Glomerular endothelial cell (primary cell): ENCODE measurements around the gene TYW1B. TPM values are rescaled to one million over a fixed set of nuclear protein-coding genes. Genes with fewer than 3 reads are reported as not detected.
"Not testable (repeated sequence)": the region's sequence is repeated elsewhere in the genome, so short reads cannot be mapped to it uniquely, and the experiment has no call there.

Experiments
- DNase-seq: peaks from one replicate; pipeline ENCODE4 v3.0.0-alpha.2; 2011; ENCODE audit warnings: low read depth, low spot score; ENCODE audit errors: extremely low read depth
- total RNA-seq: library from RNA; depleted of rRNA; stranded (reverse); fragments of >200 nt; gene quantifications from 2 replicates; pipeline ENCODE4 v1.2.3, GENCODE V29; 2015

The TYW1B gene
- total RNA-seq, 1 donor from 2014 or later = 1.3 TPM

DNA sequence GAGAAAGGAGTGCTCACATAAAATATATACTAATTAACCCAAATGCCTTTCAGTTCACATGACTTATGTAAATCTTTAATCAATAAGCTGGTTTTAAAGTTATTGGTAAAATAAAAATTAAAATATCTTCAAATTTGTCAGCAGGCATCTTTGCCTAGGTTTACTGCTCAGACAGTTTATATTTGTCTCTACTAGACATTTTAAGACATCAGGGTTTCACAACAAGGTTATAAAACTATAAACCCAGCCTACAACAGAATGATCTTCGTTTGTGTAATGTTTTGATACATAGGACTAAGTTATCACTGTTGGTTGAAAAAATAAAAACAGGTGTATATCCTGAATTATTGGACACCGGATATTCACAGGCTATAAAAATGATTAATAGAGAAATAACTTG lies 67.4 kb downstream of the TYW1B start:
- DNase-seq = no peak

DNA sequence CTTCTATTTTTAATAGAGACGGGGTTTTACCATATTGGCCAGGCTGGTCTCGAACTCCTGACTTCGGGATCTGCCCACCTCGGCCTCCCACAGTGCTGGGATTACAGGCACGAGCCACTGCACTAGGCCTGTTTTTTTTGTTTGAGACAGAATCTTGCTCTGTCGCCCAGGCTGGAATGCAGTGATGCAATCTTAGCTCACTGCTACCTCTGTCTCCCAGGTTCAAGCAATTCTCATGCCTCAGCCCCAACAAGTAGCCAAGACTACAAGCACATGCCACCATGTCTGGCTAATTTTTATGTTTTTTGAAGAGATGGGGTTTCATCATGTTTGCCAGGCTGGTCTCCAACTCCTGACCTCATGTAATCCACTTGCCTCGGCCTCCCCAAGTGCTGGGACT lies 73.7 kb downstream of the TYW1B start:
- DNase-seq = no peak

GRCh38 chr7:72753781-72754180 lies 74.2 kb downstream of the TYW1B start:
- no peak for DNase-seq

DNA sequence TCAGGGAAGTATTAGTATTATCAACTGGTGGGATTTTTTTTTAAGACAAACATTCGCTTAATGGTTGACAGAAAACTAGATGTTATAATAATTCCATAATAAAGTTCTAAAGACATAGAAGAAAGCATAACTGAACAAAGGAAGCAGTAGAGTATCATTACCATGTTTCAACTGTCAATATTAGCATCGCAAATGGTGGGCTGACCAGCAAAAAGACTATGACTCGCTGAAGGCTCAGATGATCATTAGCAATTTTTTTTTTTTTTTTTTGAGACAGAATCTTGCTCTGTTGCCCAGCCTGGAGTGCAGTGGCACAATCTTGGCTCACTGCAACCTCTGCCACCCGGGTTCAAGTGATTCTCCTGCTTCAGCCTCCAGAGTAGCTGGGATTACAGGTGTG lies 74.8 kb downstream of the TYW1B start:
- DNase-seq = not testable (repeated sequence)

DNA sequence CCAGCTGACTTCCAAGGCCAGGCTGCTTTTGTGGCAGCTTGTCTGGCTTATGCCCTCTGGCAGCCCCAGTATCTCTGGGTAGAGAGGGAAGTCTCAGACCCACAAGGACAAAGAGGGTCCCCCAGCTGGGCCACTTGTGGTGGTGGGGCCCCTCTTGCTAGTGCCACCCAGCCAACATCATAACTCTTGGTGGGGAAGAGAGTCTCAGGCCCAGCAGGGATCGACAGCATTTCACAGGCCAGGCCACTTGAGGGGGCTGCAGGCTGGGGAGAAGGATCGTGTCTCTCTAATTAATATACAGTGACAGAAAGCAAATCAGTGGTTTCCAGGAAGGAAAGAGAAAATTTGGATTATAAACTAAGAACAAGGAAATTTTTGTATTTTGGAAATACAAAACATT lies 76.0 kb downstream of the TYW1B start:
- DNase-seq = no peak

DNA sequence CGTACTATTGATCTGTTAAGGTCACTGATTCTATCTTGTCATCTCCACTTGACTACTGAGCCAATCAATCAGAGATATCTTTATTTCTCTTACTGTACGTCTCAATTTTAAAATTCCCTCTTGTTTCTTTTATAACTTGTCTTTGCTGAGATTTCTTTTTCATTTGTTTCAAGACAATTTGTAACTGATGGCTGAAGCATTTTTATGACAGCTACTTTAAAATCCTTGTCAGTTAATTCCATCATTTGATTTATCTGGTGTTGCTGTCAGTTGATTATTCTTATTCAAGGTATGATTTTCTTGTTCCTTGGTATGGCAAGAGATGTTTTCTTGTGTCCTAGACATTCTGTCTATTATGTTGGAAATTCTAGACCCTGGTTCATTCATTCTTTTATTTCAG lies 76.6 kb downstream of the TYW1B start:
- DNase-seq = no peak

DNA sequence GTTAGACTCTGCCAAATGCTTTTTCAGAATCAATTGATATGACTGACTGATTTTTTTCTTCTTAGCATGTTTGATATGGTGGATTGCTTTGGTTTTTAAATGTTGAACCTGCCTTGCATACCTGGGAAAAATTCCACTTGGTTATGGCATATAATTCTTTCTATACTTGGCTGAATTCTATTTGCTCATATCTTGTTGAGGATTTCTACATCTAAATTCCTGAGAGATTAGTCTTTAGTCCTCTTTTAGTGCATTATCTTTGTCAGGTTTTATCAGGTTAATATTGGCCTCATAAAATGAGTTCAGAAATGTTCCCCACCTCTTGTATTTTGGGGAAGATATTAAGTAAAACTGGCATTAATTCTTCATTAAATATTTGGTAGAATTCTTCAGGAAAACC lies 79.4 kb downstream of the TYW1B start:
- DNase-seq = not testable (repeated sequence)

- not testable (repeated sequence) for DNase-seq
These were observed 83.6 kb downstream of the TYW1B start for GRCh38 chr7:72744244-72744926.

DNA sequence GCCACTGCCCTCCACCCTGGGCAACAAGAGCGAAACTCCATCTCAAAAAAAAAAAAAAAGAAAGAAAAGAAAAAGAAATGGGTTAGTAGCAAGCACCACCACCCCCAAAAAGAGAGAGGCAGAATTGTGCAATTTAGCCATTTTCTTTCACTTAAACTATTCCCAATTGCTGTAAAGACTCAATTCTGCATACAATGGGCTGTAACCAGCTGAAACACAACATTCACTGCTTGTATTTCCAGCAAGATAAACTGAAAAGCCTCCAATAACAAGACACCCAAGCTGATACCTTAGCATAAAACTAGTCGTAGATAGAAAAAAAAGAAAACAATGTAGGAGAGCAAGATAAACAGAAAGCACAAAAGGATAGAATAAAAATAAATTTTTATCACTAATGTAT lies 84.2 kb downstream of the TYW1B start:
- not testable (repeated sequence) for DNase-seq

DNA sequence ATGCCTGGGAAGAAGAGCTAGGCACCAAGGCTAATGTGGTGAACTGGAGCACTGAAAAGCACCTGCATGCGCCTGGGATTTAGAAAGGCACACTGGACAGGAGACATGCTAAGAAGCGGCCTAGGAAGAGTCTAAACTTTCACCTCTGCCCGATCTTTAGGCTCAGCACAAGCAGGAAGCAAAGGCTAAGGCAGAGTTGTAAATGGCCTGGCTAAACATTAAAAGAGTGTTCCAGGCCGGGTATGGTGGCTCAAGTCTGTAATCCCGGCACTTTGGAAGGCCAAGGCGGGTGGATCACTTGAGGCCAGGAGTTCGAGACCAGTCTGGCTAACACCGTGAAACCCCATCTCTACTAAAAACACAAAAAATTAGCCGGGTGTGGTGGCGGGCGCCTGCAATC lies 88.3 kb downstream of the TYW1B start:
- DNase-seq = not testable (repeated sequence)

- DNase-seq = not testable (repeated sequence)
These were observed 92.1 kb downstream of the TYW1B start for GRCh38 chr7:72735855-72736254.

DNA sequence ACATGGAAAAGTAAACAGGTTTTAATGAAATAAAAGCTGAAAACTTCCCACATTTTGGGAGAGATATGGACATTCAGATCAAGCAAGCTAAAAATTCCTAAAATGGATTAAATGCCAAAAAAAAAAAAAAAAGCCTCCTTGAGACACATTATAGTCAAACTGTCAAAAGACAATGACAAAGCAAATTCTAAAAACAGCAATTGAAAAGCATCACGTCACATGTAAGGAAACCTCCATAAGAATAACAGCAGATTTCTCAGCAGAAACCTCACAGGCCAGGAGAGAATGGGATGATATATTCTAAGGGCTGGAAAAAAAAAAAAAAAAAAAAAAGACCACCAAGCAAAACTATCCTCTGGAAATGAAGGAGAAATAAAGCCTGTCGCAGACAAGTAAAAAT lies 97.2 kb downstream of the TYW1B start:
- DNase-seq = not testable (repeated sequence)

GRCh38 chr7:72730384-72730783 lies 97.6 kb downstream of the TYW1B start:
- not testable (repeated sequence) for DNase-seq

GRCh38 chr7:72729130-72729529 lies 98.9 kb downstream of the TYW1B start:
- not testable (repeated sequence) for DNase-seq

DNA sequence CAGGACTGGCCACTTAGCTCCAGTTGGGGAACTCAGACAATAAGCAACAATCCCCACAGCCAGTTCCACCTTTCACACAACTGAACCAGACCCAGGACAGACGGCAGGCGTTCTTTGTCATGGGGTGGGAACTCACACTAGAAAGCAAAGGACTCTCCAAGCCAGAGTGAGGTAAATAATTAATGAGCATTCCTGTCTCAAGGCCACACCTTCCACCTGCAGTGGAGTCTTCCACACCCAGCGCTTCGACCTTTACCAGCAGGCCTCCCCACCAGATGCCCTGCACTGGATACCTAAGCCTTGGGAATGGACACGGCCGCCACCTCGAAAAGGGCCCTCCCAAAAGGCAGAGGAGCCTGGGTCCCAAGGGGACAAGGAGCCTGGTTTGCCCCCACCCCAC lies 105.3 kb downstream of the TYW1B start:
- DNase-seq = not testable (repeated sequence)

DNA sequence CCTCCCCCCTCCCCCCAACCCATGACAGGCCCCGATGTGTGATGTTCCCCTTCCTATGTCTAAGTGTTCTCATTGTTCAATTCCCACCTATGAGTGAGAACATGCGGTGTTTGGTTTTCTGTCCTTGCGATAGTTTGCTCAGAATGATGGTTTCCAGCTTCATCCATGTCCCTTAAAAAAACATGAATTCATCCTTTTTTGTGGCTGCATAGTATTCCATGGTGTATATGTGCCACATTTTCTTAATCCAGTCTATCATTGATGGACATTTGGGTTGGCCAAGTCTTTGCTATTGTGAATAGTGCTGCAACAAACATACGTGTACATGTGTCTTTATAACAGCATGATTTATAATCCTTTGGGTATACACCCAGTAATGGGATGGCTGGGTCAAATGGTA lies 107.1 kb downstream of the TYW1B start:
- DNase-seq = not testable (repeated sequence)

DNA sequence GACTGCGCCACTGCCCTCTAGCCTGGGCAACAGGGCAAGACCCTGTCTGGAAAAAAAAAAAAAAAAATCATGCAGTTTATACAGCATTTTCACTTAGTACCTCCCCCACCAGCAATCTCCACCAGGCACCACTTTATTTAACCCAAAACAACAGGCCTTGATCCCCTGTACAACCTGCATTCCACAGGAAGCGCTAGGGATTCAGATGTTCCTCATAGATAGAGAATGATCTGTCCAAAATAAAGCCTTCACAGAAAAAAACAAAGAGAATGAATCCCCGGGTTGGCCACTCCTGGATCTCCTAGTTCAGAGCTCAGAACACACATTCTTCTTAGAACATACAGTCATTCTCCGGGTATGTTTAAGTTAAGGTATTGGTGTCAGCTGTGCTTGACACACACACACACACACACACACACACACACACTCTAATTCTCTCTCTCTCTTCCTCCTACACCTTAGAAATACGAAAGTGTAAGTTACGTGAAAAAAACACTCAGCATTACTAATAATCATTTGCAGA lies 110.7 kb downstream of the TYW1B start:
- not testable (repeated sequence) for DNase-seq

GRCh38 chr7:72711927-72712326 lies 116.1 kb downstream of the TYW1B start:
- DNase-seq = not testable (repeated sequence)

DNA sequence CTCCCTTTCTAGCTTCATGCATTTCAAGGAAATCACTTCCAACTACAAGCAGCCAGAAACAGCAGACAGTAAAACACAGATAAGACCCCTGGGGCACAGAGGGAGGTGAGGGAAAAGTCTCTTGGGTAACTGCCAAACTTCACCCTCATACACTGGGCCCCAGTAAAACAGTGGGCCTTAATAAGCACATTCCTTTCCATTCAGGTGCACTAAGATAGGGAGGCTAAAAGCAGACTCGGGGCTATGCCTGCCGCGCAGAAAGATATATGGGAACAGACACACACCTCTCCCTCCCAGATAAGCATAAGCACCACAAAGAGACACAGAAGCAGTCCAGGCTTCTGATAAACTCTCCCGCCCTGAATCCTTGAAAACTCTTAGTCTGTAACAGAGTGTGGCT lies 117.0 kb downstream of the TYW1B start:
- DNase-seq = no peak

DNA sequence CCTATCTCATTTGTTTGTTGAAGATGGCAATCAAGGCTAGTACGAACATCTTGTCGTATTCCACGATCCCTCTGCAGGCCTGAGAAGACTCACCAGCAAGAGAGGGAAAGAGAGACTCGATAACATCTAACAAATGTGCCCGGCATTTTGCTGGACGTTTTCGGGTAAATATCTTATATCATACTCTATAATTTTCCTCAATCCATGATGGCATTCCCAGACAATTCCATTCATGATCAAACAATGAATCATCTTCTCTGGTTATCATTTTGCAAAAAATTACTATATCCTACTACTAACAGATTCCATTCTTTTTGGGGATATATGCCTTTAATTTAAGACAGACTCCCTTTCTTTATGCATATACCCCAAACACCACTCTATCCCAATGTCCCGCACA lies 118.1 kb downstream of the TYW1B start:
- no peak for DNase-seq

DNA sequence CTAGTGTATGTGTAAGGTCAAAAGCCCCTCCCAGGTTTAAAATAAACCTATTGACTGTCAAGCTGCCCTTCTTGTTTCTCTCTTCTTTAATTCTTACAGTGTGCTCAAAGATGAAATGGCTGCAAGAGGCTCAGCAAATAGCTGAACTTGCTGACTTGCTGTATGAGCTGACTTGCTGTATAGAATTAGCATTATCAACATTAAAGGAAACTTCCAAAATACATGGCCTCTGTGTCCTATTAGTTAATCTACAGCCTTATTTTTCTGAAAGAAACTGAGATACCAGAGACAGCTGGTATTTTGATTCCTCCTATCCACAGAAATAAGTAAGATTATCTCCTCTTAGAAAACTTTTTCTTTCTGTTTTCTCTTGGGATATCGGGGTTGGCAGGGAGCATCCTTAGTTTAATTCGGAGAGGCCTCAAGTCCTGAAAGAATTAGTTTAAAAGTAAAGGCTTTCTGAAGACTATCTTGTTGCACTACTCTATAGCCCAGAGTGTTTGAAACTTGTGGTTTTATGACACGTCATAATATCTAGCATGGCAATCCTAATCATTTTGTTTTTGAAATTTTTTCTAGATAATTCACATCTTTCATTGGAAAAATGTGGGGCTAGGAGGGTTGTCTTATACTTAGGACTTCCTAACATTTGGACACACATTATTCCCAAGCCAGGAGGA lies 119.5 kb downstream of the TYW1B start:
- DNase-seq = not testable (repeated sequence)

- DNase-seq = no peak
These were observed 121.5 kb downstream of the TYW1B start for GRCh38 chr7:72706521-72706920.
